Measurements from ENCODE around the gene IFITM2.
"Not testable (repeated sequence)": the region's sequence is repeated elsewhere in the genome, so short reads cannot be mapped to it uniquely, and the experiment has no call there.

The IFITM2 gene

DNA sequence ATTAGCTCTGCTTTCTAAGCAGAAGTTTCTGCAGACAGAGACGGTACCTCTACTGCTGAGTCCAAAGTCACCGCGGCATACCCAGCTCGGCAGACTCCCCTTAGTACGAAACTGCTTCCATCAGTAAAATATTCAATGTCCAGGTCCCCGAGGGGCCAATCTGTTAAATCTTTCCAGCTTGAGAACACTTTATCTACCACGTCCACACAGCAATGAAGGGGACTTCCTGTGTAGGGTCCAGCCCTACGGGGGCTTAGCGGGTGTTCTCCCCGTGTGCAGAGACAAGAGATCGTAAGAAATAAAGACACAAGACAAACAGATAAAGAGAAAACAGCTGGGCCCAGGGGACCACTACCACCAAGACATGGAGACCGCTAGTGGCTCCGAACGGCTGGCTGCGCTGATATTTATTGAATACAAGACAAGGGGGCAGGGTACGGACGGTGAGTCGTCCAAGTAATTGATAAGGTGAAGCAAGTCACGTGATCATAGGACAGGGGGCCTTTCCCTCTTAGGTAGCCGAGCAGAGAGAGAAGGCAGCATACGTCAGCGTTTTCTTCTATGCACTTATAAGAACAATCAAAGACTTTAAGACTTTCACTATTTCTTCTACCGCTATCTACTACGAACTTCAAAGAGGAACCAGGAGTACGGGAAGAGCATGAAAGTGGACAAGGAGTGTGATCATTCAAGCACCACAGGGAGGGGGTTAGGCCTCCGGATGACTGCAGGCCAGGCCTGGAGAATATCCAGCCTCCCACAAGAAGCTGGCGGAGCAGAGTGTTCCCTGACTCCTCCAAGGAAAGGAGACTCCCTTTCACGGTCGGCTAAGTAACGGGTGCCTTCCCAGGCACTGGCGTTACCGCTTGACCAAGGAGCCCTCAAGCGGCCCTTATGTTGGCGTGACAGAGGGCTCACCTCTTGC is 17.2 kb downstream of the IFITM2 start:
- peak; percentile 64 for FAIRE-seq
- DNase-seq (ENCODE audit: low spot score): not testable (repeated sequence)

- DNase-seq (ENCODE audit: low spot score) (no peak), FAIRE-seq (no peak)
These were observed 18.4 kb downstream of the IFITM2 start for GRCh38 chr11:325796-326591.

DNA sequence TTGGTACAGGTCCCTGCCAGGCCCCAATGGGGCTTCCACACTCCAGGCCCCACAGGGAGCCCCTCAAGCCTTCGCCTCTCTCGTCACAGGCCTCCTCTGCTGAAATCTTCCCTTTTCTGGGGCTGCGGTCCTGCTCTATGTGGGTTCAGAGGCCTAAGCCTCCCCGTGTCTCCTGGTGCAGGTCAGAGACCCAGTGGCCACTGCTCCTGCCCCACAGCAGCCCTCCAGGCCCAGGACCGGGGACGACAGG is 18.9 kb downstream of the IFITM2 start:
- FAIRE-seq: no peak
- DNase-seq (ENCODE audit: low spot score): no peak

GRCh38 chr11:326842-327580 is 19.4 kb downstream of the IFITM2 start:
- FAIRE-seq: no peak
- DNase-seq (ENCODE audit: low spot score): no peak

GRCh38 chr11:327581-327923 is 19.9 kb downstream of the IFITM2 start:
- FAIRE-seq: no peak

GRCh38 chr11:328012-328411 is 20.4 kb downstream of the IFITM2 start:
- FAIRE-seq (no peak), DNase-seq (ENCODE audit: low spot score) (no peak)

More at GRCh38 chr11:327581-327923, 19.9 kb downstream of the IFITM2 start:
- DNase-seq (ENCODE audit: low spot score): no peak

DNA sequence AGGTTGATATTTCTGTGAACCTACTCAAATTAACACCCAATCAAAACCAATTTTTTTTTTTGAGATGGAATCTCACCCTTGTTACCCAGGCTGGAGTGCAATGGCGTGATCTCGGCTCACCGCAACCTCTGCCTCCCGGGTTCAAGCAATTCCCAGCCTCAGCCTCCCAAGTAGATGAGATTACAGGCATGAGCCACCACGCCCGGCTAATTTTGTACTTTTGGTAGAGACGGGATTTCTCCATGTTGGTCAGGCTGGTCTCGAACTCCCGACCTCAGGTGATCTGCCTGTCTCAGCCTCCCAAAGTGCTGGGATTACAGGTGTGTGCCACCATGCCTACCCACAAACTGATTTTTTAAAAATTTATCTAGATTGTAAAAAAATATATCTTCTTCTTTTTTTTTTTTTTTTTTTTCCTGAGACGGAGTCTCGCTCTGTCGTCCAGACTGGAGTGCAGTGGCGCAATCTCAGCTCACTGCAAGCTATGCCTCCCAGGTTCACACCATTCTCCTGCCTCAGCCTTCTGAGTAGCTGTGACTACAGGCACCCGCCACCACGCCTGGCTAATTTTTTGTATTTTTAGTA is 21.0 kb downstream of the IFITM2 start:
- FAIRE-seq; DNase-seq (ENCODE audit: low spot score): not testable (repeated sequence)

- FAIRE-seq: no peak
- no peak for DNase-seq (ENCODE audit: low spot score)
These were observed 22.3 kb downstream of the IFITM2 start for GRCh38 chr11:329886-330253.

DNA sequence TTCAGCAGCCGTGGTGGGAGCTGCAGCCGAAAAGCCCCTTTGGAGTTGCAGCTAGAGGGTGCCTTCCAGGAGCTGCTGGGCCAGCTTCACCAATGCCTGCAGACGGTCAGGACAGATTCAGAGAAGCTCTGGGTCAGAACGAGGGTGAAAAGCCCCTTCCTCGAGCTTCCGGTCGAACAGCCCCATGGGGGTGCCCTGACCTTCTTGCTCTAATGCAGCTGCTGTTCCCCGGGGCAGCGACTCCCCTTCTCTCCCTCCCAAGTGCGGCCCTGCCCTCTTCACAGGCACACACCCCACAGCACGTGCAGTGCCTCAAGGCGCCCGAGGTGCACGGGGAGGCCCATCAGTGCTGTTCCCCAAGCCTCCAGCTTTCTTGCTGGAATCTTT is 22.7 kb downstream of the IFITM2 start:
- FAIRE-seq (no peak), DNase-seq (ENCODE audit: low spot score) (no peak)

DNA sequence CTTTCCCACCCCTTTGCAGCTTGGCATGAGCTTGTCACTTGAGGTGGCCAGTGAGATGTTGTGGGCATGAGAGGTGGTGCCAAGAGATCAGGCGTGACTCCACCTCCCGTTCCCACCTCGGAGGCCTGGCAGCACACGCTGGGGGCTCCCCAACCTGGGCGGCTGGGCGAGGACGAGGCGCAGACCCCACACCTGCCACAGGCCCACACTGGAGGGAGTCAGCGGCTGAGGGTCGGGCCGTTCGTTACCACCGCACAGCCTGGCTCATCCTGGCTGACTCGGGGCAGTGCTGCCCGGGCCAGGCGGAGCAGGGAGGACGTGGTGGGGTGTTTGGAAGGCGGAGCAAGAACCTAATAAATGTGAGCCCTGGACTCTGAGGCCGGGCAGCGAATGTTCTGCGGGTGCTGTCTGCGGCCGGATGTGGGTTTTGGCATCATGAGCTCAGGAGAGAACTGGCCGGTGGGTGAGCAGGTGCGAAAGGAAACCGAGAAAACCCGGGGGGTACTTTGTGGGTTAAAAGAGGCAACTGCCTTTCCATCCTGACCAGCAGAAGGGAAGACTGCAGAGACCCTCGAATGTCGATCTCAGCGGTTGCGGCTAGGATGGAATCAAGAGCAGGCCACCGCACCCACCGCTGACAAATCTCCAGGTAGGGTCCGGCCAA is 23.2 kb downstream of the IFITM2 start:
- no peak for FAIRE-seq

GRCh38 chr11:331358-332060 is 23.9 kb downstream of the IFITM2 start:
- DNase-seq (ENCODE audit: low spot score) (no peak), FAIRE-seq (no peak)

More for the DNA sequence above, 23.2 kb downstream of the IFITM2 start:
- no peak for DNase-seq (ENCODE audit: low spot score)

DNA sequence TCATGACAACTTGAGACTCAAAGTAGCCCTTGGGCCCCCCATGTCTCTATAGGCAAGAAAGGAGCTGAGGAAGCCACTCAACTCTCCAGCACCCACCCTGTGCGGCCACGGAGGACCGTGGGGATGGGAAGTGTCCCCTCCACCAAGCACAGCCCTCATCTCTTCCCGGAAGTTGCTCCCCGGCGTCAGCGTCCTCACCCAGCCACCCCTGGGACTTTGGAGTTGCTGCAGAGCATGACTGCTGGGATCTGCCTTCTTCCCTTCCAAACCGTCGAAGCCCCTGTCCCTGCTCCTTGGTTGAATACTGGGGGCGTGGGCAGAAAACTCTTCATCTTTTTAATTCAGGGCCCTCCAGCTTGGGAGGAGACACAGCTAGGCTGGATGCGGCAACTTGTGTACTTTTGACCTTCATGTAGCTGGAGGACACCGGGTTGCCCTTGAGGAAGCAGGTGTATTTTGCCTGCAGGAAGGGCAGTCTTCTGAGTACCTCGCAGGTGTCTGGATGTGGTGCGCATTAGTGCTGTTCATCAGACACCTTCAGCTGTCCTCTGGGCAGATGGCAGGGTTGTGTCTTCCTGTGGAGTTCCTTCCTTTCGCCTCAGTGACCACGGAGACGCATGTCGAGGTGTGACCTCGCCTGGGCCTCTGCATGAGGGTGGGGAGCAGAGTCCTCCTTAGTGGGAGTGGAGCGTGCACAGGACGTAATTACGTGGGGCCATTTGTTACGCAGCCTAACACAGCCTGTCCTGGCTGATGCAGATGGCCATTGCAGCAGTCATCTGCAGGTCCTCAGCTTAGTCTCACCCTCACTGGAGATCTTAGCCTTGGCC is 25.2 kb downstream of the IFITM2 start:
- FAIRE-seq (no peak), DNase-seq (ENCODE audit: low spot score) (no peak)

DNA sequence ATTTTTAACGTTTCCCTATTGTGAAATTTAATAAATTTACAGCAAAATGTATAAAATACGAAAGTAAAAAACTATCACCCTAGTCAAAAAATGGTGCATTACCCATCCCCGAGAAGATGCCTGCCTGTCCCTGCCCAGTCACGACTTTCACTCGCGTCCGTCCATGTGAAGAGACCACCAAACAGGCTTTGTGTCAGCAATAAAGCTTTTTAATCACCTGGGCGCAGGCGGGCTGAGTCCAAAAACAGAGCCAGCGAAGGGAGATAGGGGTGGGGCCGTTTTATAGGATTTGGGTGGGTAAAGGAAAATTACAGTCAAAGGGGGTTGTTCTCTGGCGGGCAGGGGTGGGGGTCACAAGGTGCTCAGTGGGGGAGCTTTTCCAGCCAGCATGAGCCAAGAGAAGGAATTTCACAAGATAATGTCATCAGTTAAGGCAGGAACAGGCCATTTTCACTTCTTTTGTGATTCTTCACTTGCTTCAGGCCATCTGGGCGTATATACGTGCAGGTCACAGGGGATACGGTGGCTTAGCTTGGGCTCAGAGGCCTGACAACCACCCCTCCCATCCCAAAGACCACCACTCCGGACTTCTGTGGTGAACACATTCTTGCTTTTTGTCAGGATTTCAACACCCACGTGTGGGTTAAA is 26.1 kb downstream of the IFITM2 start:
- DNase-seq (ENCODE audit: low spot score); FAIRE-seq: not testable (repeated sequence)

GRCh38 chr11:334264-334994 is 26.8 kb downstream of the IFITM2 start:
- FAIRE-seq: no peak
- DNase-seq (ENCODE audit: low spot score): no peak

DNA sequence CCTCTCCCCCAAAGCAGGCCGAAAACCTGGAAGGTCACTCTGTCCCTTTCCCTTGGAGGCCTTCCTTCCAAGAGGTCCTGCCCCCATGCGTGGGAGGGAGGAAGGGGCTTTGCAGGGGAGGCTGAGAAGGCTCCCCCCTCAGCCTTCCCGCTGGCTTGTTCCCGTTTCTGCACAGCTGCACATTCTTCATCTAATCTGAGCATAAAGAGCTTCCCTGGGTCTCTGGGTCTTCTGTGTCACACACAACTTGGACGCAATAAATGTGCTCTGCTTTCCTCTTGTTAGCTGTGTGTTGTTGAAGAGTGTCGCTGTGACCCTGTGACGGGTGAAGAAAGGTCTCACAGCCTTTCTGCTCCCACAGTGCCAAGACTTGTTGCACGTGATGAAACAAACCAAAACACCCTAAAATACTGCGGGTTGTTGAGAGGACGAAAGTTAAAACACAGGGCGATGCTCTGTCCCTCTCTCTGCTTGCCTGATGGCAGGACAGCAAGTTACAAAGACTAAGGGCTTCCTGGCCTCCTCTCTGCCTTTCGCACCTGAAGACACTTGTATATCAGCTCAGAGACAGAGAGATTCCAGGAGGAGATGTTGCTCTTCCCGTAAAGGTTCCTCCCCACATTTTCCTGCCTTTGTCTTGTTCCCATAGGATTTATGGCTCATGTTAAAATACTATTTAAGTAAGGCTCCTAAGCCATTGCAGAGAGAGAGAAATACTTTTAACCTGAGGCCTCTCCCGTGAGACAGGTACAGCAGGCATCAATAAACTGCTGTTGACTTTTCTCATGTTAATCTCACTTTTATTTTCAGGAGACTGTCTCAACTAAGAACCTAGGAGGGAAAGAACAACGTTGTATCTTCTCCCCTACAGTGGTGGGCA is 28.4 kb downstream of the IFITM2 start:
- no peak for DNase-seq (ENCODE audit: low spot score)
- FAIRE-seq: no peak

DNA sequence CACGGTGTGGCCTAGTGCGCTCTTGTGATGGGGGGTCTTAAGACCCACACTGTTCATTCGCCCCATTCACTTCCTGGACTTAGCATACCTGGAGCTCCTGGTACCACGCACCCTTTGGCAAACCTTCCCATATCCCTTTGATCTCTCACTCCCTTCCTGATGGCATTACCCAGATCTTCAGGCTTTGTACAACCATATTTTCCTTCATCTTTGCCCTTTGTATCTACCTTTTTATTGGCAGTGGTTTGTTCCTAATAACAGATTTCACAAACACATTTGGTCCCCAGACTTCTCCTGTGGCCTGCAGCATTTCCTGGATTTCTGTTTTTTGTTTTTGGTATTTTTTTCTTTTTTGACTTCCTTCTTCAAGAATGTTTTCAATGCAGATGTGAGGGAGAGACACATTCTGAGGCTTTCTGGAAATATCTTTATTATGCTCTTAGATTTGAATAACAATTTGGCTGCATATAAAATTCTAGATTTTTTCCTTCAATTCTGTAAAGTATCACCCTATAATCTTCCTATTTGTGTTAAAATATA is 29.1 kb downstream of the IFITM2 start:
- FAIRE-seq: no peak
- DNase-seq (ENCODE audit: low spot score): no peak

- DNase-seq (ENCODE audit: low spot score) (no peak), FAIRE-seq (no peak)
These were observed 30.1 kb downstream of the IFITM2 start for GRCh38 chr11:337711-338110.
